DOHH2 (cell line): ENCODE data around the gene FMOD.
A peak's percentile ranks its signal among the peaks of the same experiment; 100 is the strongest.
"Not testable (repeated sequence)": the region's sequence is repeated elsewhere in the genome, so short reads cannot be mapped to it uniquely, and the experiment has no call there.

Source experiments
- H3F3A ChIP-seq: fragments of 200-600 bp; sonication (generic), shearing (Covaris generic); 2 replicates; pipeline ENCODE4 v1.6.0; 2016; ENCODE audit warnings: antibody characterized with exemption, mild to moderate bottlenecking; ENCODE audit not compliant: control insufficient read depth, insufficient read depth
- H3K27ac ChIP-seq: fragments of 200-600 bp; sonication (generic); 2 replicates; pipeline ENCODE4 v1.5.1; 2014; ENCODE audit warnings: low read depth, mild to moderate bottlenecking, low read length, moderate library complexity
- H3K27me3 ChIP-seq: fragments of 200-600 bp; sonication (generic); 2 replicates; pipeline ENCODE4 v1.6.1; 2014; ENCODE audit warnings: mild to moderate bottlenecking, low read length, mixed read lengths; ENCODE audit not compliant: control insufficient read depth
- H3K36me3 ChIP-seq: fragments of 200-600 bp; sonication (generic); 2 replicates; pipeline ENCODE4 v1.6.1; 2014; ENCODE audit warnings: mild to moderate bottlenecking, low read length, moderate library complexity, mixed read lengths; ENCODE audit not compliant: control insufficient read depth
- H3K4me1 ChIP-seq: fragments of 200-600 bp; sonication (generic); 2 replicates; pipeline ENCODE4 v1.6.1; 2014; ENCODE audit warnings: mild to moderate bottlenecking, low read length, mixed read lengths; ENCODE audit not compliant: control insufficient read depth
- H3K4me2 ChIP-seq: fragments of 200-600 bp; sonication (generic); 2 replicates; pipeline ENCODE4 v1.6.0; 2014; ENCODE audit warnings: mild to moderate bottlenecking, low read length, moderate library complexity
- H3K4me3 ChIP-seq: fragments of 200-600 bp; sonication (generic); 2 replicates; pipeline ENCODE4 v1.5.1; 2014; ENCODE audit warnings: mild to moderate bottlenecking, low read length, mixed read lengths
- H3K79me2 ChIP-seq: fragments of 200-600 bp; sonication (generic); 2 replicates; pipeline ENCODE4 v1.6.1; 2014; ENCODE audit warnings: mild to moderate bottlenecking, low read length, mixed read lengths; ENCODE audit not compliant: control insufficient read depth
- H3K9me2 ChIP-seq: fragments of 200-600 bp; sonication (generic); replicated peaks from 2 replicates; pipeline ENCODE4 v1.6.1; 2014; ENCODE audit warnings: mild to moderate bottlenecking, low read length, mixed read lengths; ENCODE audit not compliant: control insufficient read depth
- H3K9me3 ChIP-seq: fragments of 200-600 bp; sonication (generic); 2 replicates; pipeline ENCODE4 v1.6.1; 2014; ENCODE audit warnings: antibody characterized with exemption, low read length, mixed read lengths; ENCODE audit not compliant: control insufficient read depth, insufficient read depth
- H4K20me1 ChIP-seq: fragments of 200-600 bp; sonication (generic); 2 replicates; pipeline ENCODE4 v1.6.0; 2014; ENCODE audit warnings: low read depth, mild to moderate bottlenecking, antibody characterized with exemption, low read length, moderate library complexity; ENCODE audit not compliant: control insufficient read depth, insufficient read depth
- CTCF ChIP-seq: fragments of 200-600 bp; sonication (generic); IDR thresholded peaks from one replicate; pipeline ENCODE4 v1.5.1; 2014; ENCODE audit warnings: antibody characterized with exemption, mild to moderate bottlenecking, low read depth, low read length; ENCODE audit not compliant: poor library complexity, severe bottlenecking
- EZH2phosphoT487 ChIP-seq: fragments of 200-600 bp; sonication (generic); IDR thresholded peaks from 2 replicates; pipeline ENCODE4 v1.6.1; 2017; ENCODE audit warnings: borderline replicate concordance, mild to moderate bottlenecking, antibody characterized with exemption, low read length, moderate library complexity, mixed read lengths

FMOD gene

GRCh38 chr1:203316626-203317093 lies 34.3 kb downstream of the FMOD start:
- H3K27me3 ChIP-seq, result no peaks in the 10 kb centered on the region
- H3K9me2 ChIP-seq, result no peaks in the 10 kb centered on the region
- H3K4me3 ChIP-seq, result no peak overlapping the region
- no peak overlapping the region for H3K27ac ChIP-seq
- no peaks in the 10 kb centered on the region for H3K9me3 ChIP-seq
- H3K79me2 ChIP-seq, result peaks cover 18% of the 10 kb centered on the region
- H4K20me1 ChIP-seq, result no peaks in the 10 kb centered on the region
- peaks cover 38% of the 10 kb centered on the region for H3F3A ChIP-seq
- peaks cover 14% of the 10 kb centered on the region for H3K36me3 ChIP-seq
- H3K4me2 ChIP-seq, result peak overlapping the region; percentile 0; the same call in 1 of the 2 replicates
- TF ChIP-seq EZH2phosphoT487 (no peak), CTCF (no peak)
- H3K4me1 ChIP-seq, result peaks cover 57% of the 10 kb centered on the region

- Histone ChIP-seq H3K4me1 (peaks cover 49% of the 10 kb centered on the region), H3K36me3 (peaks cover 32% of the 10 kb centered on the region), H3F3A (peaks cover 56% of the 10 kb centered on the region), H3K79me2 (peaks cover 21% of the 10 kb centered on the region)
- H3K9me2 ChIP-seq, H4K20me1 ChIP-seq, H3K4me2 ChIP-seq, H3K27ac ChIP-seq, H3K4me3 ChIP-seq, H3K27me3 ChIP-seq, H3K9me3 ChIP-seq: not testable (repeated sequence)
Measured at GRCh38 chr1:203314025-203314759, 36.7 kb downstream of the FMOD start.

- no peak overlapping the region for H3K4me3 ChIP-seq
- TF ChIP-seq CTCF, result no peak
- TF ChIP-seq EZH2phosphoT487, result no peak
- H3K9me3 ChIP-seq, result no peaks in the 10 kb centered on the region
- H3K4me2 ChIP-seq, result no peak overlapping the region
- peaks cover 26% of the 10 kb centered on the region for H4K20me1 ChIP-seq
- peaks cover 44% of the 10 kb centered on the region for H3K79me2 ChIP-seq
- H3K27ac ChIP-seq, result peak overlapping the region; percentile 19
- H3K9me2 ChIP-seq, result no peaks in the 10 kb centered on the region
- peaks cover 57% of the 10 kb centered on the region for H3K36me3 ChIP-seq
- H3K27me3 ChIP-seq, result no peaks in the 10 kb centered on the region
- peaks cover 68% of the 10 kb centered on the region for H3F3A ChIP-seq
- H3K4me1 ChIP-seq, result peaks cover 45% of the 10 kb centered on the region
Measured at GRCh38 chr1:203311368-203312301, 39.3 kb downstream of the FMOD start.

- H3K4me2 ChIP-seq, result peak overlapping the region; percentile 98
Measured at GRCh38 chr1:203308923-203309331, 42.0 kb downstream of the FMOD start.

More at GRCh38 chr1:203308923-203309331, 42.0 kb downstream of the FMOD start:
- Histone ChIP-seq H3K27me3 (no peaks in the 10 kb centered on the region), H3F3A (peaks cover 74% of the 10 kb centered on the region), H3K27ac (peak overlapping the region; percentile 99), H3K4me3 (peak overlapping the region; percentile 99), H3K9me2 (no peaks in the 10 kb centered on the region), H3K9me3 (no peaks in the 10 kb centered on the region), H3K79me2 (peaks cover 69% of the 10 kb centered on the region), H3K4me1 (peaks cover 49% of the 10 kb centered on the region), H4K20me1 (peaks cover 34% of the 10 kb centered on the region), H3K36me3 (peaks cover 74% of the 10 kb centered on the region)
- TF ChIP-seq EZH2phosphoT487 (no peak), CTCF (no peak)
